DMS79 (cell line): ENCODE results near the gene ARHGAP26.
"Not testable (repeated sequence)": the region's sequence is repeated elsewhere in the genome, so short reads cannot be mapped to it uniquely, and the experiment has no call there.

Source experiments
- DNase-seq: peaks from one replicate; lab custom pipeline; 2025; lab: John Stamatoyannopoulos, UW

Gene ARHGAP26

GRCh38 chr5:143065185-143065965 lies 295.2 kb downstream of the ARHGAP26 start:
- DNase-seq, result no peak

- no peak for DNase-seq
Measured at GRCh38 chr5:143065996-143066522, 295.9 kb downstream of the ARHGAP26 start.

- no peak for DNase-seq
Measured at GRCh38 chr5:143066556-143067281, 296.5 kb downstream of the ARHGAP26 start.

- no peak for DNase-seq
Measured at GRCh38 chr5:143068712-143069111, 298.5 kb downstream of the ARHGAP26 start.

GRCh38 chr5:143071927-143072326 lies 301.8 kb downstream of the ARHGAP26 start:
- DNase-seq, result no peak

- DNase-seq, result no peak
Measured at GRCh38 chr5:143072734-143073133, 302.6 kb downstream of the ARHGAP26 start.

DNA sequence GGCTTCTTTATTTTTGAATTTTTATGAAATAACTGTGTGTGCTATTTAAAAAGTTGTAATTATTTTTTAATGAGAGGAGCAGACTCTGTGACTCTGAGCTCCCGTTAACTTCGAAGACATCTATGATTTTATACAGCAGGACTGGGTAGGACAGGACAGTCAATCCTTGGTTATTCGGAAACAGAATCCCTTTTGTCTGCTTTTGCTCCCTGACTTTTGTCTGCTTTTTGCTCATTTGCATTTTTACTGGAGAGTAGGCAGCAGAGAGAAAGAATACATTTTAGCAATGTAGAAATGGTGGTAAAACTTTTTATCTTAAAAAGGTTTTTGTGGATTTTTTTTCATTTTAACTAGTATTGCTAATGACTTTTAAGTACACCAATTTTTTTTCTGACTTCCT lies 303.6 kb downstream of the ARHGAP26 start:
- DNase-seq, result no peak

DNA sequence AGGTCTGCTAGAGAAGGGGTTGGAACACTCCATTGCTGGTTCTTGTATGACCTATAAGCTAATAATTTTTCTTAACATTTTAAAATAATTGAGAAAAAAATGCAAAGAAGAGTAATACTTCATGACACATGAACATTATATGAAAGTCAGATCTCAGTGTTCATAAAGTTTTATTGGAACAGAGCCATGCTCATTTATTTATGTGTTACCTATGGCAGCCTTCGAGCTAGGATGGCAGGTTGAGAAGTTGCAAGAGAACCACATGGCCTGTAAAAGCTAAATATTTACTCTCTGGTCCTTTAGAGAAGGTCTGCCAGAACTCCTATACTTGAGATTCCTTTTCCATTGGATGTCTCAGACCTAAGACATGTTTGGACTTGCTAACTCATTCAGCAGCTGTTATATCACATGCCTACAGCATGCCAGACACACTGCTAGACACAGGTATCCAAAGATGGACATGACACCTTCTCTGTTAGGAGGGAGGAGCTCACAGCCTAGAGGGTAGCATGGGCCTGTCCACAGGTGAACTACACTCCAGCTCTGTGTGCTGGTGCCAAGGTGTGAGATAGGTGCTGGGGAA lies 304.3 kb downstream of the ARHGAP26 start:
- DNase-seq, result no peak

DNA sequence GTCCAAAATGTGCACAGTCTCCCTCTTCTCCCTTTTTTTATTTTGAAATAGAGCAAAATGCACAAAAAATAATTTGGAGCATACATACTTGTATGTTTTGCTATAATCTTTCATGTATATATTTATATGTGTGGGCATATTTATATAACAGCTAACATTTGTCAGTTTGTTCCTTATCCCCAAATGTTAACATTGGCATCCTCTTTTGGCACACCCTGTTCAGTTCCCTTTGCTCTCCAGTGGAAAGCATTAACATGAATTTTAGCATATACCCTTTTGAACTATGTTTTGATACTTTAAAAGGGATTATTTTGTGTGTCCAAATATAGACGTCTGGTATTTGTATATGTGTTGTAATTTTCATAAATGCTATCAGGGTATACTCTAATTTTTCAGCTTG lies 306.2 kb downstream of the ARHGAP26 start:
- DNase-seq, result no peak

DNA sequence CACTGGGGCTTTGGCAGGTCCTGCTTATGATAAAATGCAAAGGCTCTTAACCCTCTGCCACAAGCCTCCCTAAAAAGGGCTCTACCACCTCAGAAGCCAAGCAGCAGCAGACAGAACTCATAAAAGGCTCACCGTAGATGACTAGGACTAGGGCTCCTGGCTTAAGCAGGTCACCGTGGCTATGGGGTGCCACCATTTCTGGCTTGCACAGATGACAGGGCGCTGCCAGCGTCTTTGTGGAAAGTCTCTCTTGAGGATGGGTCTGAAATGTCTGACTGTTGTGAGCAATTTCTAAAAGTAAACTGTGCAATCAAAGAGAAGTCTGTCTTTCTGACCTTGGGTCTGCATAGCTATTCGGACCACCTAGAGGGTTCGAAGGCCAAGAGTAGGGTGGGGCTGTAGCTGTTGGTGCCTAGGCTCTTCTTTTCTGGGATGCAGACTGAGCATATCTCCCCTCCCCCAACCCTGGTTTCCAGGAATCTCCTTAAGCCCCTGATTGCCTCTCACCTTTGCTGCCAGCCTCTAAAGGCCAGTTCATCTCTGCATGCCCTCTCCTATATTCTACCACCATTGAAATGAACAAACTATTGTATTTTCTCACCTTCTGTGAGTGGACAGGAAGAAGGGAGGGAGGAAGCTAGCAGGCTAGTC lies 307.4 kb downstream of the ARHGAP26 start:
- no peak for DNase-seq

DNA sequence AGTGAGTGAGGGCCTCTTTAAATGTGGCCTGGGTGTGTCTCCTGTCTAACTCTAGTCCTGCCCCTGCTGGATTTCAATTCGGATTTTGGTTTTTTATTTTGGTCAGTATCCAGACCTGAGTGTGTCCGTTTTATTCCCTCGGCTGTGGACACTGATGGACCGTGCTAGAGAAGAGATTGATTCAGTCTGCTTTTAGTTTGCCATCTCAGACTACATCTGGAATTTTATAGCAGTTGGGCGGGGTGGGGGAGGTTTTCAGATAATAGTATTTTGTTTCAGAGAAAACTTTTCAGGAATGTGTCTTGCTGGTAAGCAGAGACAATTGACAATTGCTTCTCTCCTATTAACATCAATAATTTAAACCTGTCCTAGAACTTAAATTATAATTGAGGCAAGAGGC lies 308.1 kb downstream of the ARHGAP26 start:
- DNase-seq, result no peak

- no peak for DNase-seq
Measured at GRCh38 chr5:143078971-143079370, 308.8 kb downstream of the ARHGAP26 start.

DNA sequence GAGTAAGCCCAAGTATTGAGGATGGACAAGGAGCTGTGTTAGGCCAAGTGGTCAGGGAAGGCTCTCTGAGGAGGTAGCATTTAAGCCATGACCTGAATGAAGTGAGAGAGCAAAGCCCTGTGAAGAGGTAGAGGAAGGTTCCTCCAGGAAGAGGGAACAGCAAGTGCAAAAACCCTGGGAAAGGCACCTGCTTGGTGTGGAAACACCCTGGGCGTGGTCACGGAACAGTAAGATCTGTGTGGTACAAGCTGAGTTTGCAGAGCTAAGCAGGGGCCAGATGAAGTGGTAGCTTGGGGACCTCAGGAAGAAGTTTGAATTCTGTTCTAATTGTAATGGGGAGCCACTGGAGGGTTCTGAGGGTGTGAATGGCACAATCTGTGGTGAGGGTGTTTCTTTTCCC lies 310.2 kb downstream of the ARHGAP26 start:
- DNase-seq, result no peak

- no peak for DNase-seq
Measured at GRCh38 chr5:143080982-143081381, 310.8 kb downstream of the ARHGAP26 start.

DNA sequence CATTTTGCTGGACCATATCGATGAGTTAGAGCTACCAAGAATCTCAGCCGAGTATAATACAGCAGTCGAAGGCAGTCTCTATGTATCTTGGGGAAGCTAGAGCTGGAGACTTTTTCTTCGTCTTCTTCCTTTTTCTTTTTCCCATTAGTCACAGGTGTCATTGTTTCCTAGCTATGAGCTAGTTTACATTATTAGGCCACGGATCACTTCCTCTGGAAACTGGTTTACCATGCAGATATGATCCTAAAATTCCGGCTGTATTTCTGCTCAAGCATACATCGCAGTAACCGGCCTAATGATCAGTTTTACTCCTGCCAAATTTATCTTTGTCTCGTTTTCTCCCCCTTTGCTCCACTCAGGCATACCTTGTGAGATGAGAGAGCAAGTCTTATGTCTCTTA lies 312.8 kb downstream of the ARHGAP26 start:
- no peak for DNase-seq

DNA sequence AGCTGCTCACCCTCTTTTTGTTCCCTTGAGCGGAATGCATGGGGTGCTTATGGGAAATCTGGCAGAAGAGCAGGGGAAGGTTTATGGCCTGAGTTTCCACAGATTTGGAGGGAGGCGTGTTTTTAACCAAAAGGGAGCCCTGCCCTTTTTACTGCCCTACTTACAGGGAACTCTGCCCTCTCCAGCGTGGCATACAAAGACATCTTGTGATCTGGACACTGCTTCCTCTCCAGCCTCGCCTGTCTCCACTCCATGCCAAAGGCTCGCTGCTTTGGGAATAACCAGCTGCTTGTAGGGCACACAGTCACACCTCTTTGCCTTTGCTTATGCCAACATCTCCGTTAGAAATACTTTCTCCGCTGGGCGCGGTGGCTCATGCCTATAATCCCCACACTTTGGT lies 314.2 kb downstream of the ARHGAP26 start:
- no peak for DNase-seq

- no peak for DNase-seq
Measured at GRCh38 chr5:143085319-143085917, 315.2 kb downstream of the ARHGAP26 start.

- DNase-seq, result no peak
Measured at GRCh38 chr5:143086546-143086907, 316.4 kb downstream of the ARHGAP26 start.

- peak; percentile 56 for DNase-seq
Measured at GRCh38 chr5:143086908-143087637, 316.9 kb downstream of the ARHGAP26 start.

GRCh38 chr5:143088702-143089101 lies 318.5 kb downstream of the ARHGAP26 start:
- DNase-seq, result not testable (repeated sequence)

DNA sequence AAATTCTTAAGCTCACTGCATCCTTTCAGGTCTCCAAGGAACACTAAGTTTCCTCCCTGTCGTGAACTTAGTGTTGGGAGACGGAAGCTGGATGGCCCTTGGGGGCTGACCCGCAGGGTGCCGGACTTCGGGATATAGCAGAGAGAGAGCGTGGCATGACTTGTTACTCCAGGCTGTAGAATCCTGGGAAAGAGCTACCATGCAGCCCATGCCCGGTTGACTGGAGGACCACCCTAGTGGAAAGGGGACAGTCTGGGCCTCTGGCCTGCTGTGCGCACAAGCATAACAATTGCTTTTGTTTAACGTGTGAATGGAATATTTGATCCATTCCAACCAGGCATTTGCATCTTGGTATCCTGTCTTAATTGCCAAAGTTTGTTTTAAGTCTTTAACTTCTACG lies 319.9 kb downstream of the ARHGAP26 start:
- DNase-seq, result not testable (repeated sequence)
